HepG2 (cell line): ENCODE results near the gene DOCK9. TPM values are rescaled to one million over a fixed set of nuclear protein-coding genes. Genes with fewer than 3 reads are reported as not detected.

Experiments used
- ATAC-seq: fragments of 200-7000 bp; cut with Tn5 transposase; 3 replicates; pipeline ENCODE4 v1.9.1; 2020; ENCODE audit warnings: mild to moderate bottlenecking, moderate library complexity
- BruUV-seq: library from RNA; stranded (reverse); fragments of 400-500 nt; replicated peaks from 2 replicates; lab custom pipeline; 2021; lab: Mats Ljungman, UMichigan
- CTCF ChIA-PET: fragments of 300-600 bp; formaldehyde crosslinking; extraction: SDS; loops from one replicate; lab custom pipeline; 2021; ENCODE audit warnings: low total read pairs, inconsistent platforms, low intra/inter-chr PET ratio; lab: Yijun Ruan, JAX
- POLR2A ChIA-PET: fragments of 350-600 bp; sonication (Branson Sonifier 250); formaldehyde crosslinking; loops from one replicate; lab custom pipeline; 2020; ENCODE audit warnings: antibody characterized with exemption, inconsistent platforms; lab: Yijun Ruan, JAX
- DNase-seq: peaks from one replicate; pipeline ENCODE4 v3.0.0-alpha.2; 2015; ENCODE audit warnings: low spot score
- FAIRE-seq: peaks from 3 replicates; lab custom pipeline; 2011; peaks lifted over from hg19 to GRCh38; lab: Jason Lieb, UNC
- H2AFZ ChIP-seq: one replicate; pipeline ENCODE4 v1.6.1; 2011; ENCODE audit warnings: low read length, inconsistent platforms
- H3K27ac ChIP-seq: fragments of 300-600 bp; 3 replicates; pipeline ENCODE4 v1.8.0; 2011; ENCODE audit warnings: mixed run types, mild to moderate bottlenecking, mixed read lengths, low read length, inconsistent platforms; ENCODE audit not compliant: insufficient read depth; ENCODE audit errors: extremely low read length
- H3K27me3 ChIP-seq, 2 experiments: fragments of 200-600 bp in 1 of 2; 2 replicates in 1 of 2; 3 replicates in 1 of 2; pipeline versions ENCODE4 v1.6.0 to v1.8.0; 2011; ENCODE audit warnings: low read length in 2 of 2, mild to moderate bottlenecking in 2 of 2, moderate library complexity in 2 of 2, inconsistent platforms in 1 of 2; ENCODE audit not compliant: insufficient read depth in 2 of 2, control insufficient read depth in 1 of 2
- H3K36me3 ChIP-seq, 2 experiments: fragments of 200-600 bp in 1 of 2; replicated peaks in 1 of 2; 2 replicates in 1 of 2; 3 replicates in 1 of 2; pipeline versions ENCODE4 v1.5.1 to v1.8.0; 2011; ENCODE audit warnings: low read length in 2 of 2, inconsistent platforms in 1 of 2; ENCODE audit not compliant: insufficient read depth in 2 of 2, control insufficient read depth in 1 of 2
- H3K4me1 ChIP-seq: 2 replicates; pipeline ENCODE4 v1.5.1; 2012; ENCODE audit warnings: low read length, inconsistent platforms; ENCODE audit not compliant: insufficient read depth
- H3K4me2 ChIP-seq: 2 replicates; pipeline ENCODE4 v1.6.0; 2011; ENCODE audit warnings: low read depth, low read length, inconsistent platforms
- H3K4me3 ChIP-seq, 3 experiments: fragments of 200-600 bp in 1 of 3; sonication (generic), shearing (Covaris generic) in 1 of 3; replicated peaks in 1 of 3; 2 replicates each; pipeline ENCODE4 v1.5.1; 2011 to 2016; ENCODE audit warnings: low read length in 3 of 3, inconsistent platforms in 2 of 3, low read depth in 2 of 3, mild to moderate bottlenecking in 2 of 3, control low read depth in 1 of 3, mixed read lengths in 1 of 3; ENCODE audit not compliant: insufficient read depth in 1 of 3
- H3K79me2 ChIP-seq: one replicate; pipeline ENCODE4 v1.6.1; 2011; ENCODE audit warnings: low read length, inconsistent platforms; ENCODE audit not compliant: insufficient read depth
- H3K9ac ChIP-seq: 2 replicates; pipeline ENCODE4 v1.6.0; 2011; ENCODE audit warnings: mild to moderate bottlenecking, low read depth, low read length, inconsistent platforms; ENCODE audit not compliant: insufficient read depth
- H3K9me3 ChIP-seq: 2 replicates; pipeline ENCODE4 v1.5.1; 2012; ENCODE audit warnings: mild to moderate bottlenecking, low read length
- H4K20me1 ChIP-seq: 2 replicates; pipeline ENCODE4 v1.6.0; 2011; ENCODE audit warnings: inconsistent platforms, mild to moderate bottlenecking, low read length, moderate library complexity; ENCODE audit not compliant: insufficient read depth
- AKNA ChIP-seq: sonication (generic); formaldehyde crosslinking; IDR thresholded peaks from 2 replicates; pipeline ENCODE4 v1.4.0; 2020; ENCODE audit warnings: missing genetic modification reagents, borderline replicate concordance
- CSRNP1 ChIP-seq: sonication (generic); formaldehyde crosslinking; IDR thresholded peaks from 2 replicates; pipeline ENCODE4 v1.8.1; 2023; ENCODE audit warnings: mild to moderate bottlenecking, missing genetic modification reagents
- DMTF1 ChIP-seq: sonication (generic); formaldehyde crosslinking; IDR thresholded peaks from 2 replicates; pipeline ENCODE4 v1.4.0; 2020; ENCODE audit warnings: mild to moderate bottlenecking, missing genetic modification reagents
- FOSL2 ChIP-seq: sonication (generic); formaldehyde crosslinking; IDR thresholded peaks from 2 replicates; pipeline ENCODE4 v1.4.0; 2020; ENCODE audit warnings: missing genetic modification reagents
- HMG20A ChIP-seq: IDR thresholded peaks from 2 replicates; pipeline ENCODE4 v1.6.1; 2016; ENCODE audit warnings: borderline replicate concordance
- KDM3A ChIP-seq: IDR thresholded peaks from 2 replicates; pipeline ENCODE4 v1.6.1; 2018; ENCODE audit warnings: low read depth, missing compliant biosample characterization
- KMT2B ChIP-seq: IDR thresholded peaks from 2 replicates; pipeline ENCODE4 v1.6.1; 2016; ENCODE audit warnings: missing genetic modification reagents, missing compliant biosample characterization
- MED8 ChIP-seq: sonication (generic); formaldehyde crosslinking; IDR thresholded peaks from 2 replicates; pipeline ENCODE4 v1.8.1; 2023; ENCODE audit warnings: mild to moderate bottlenecking, missing genetic modification reagents; ENCODE audit not compliant: insufficient replicate concordance
- MEIS1 ChIP-seq: sonication (generic); formaldehyde crosslinking; IDR thresholded peaks from 2 replicates; pipeline ENCODE4 v1.9.0; 2021; ENCODE audit warnings: mild to moderate bottlenecking, missing genetic modification reagents, moderate library complexity, borderline replicate concordance
- RFX5 ChIP-seq: IDR thresholded peaks from 2 replicates; pipeline ENCODE4 v1.6.1; 2011; ENCODE audit warnings: low read depth, low read length, improper control_type of control experiment
- SKI ChIP-seq: fragments of 450-650 bp; IDR thresholded peaks from one replicate; pipeline ENCODE4 v1.6.1; 2018; ENCODE audit warnings: mild to moderate bottlenecking; ENCODE audit not compliant: partially characterized antibody
- SMARCE1 ChIP-seq: fragments of 450-650 bp; IDR thresholded peaks from 2 replicates; pipeline ENCODE4 v1.6.1; 2017; ENCODE audit warnings: borderline replicate concordance
- ZFP41 ChIP-seq: sonication (generic); formaldehyde crosslinking; IDR thresholded peaks from 2 replicates; pipeline ENCODE4 v1.4.0; 2020; ENCODE audit warnings: mild to moderate bottlenecking, missing genetic modification reagents, borderline replicate concordance
- ZNF83 ChIP-seq: sonication (generic); formaldehyde crosslinking; IDR thresholded peaks from 2 replicates; pipeline ENCODE4 v1.4.0; 2020; ENCODE audit warnings: missing genetic modification reagents, mild to moderate bottlenecking, borderline replicate concordance
- ZNF883 ChIP-seq: sonication (generic); formaldehyde crosslinking; IDR thresholded peaks from 2 replicates; pipeline ENCODE4 v1.5.1; 2020; ENCODE audit warnings: mild to moderate bottlenecking, missing genetic modification reagents; ENCODE audit errors: not compliant biosample characterization
- WGBS: methylation state at CpG from one replicate; pipeline ENCODE4 v1.1.6; 2017; ENCODE audit warnings: low lambda C conversion rate; 5-methylcytosine and 5-hydroxymethylcytosine counted together
- in situ Hi-C: cut with HindIII; loops from 2 replicates; pipeline ENCODE4 v1.10.0; 2017; ENCODE audit warnings: low pct_unique_long_range_greater_than_20kb; ENCODE audit not compliant: extremely low pct_ligation_motif_present
- intact Hi-C: fragments of 100-400 bp; cut with micrococcal nuclease; formaldehyde crosslinking; loops from one replicate; pipeline ENCODE4 v1.10.0; 2022; ENCODE audit not compliant: unreplicated experiment
- polyA plus RNA-seq, 8 experiments: library from polyadenylated mRNA; depleted of rRNA in 3 of 8; stranded (reverse) in 7 of 8; unstranded in 1 of 8; fragments of >200 nt; fragmentation: Illumina TruSeq in 4 of 8; extraction: Trizol in 4 of 8; gene quantifications; 2 replicates each; pipeline versions ENCODE4 v1.2.1 to v1.2.3, GENCODE V29; 2011 to 2016; ENCODE audit warnings: low read depth in 4 of 8, missing spikeins in 1 of 8, mixed read lengths in 1 of 8; ENCODE audit not compliant: insufficient read depth in 1 of 8
- total RNA-seq, 5 experiments: library from RNA; depleted of rRNA; stranded (reverse); fragments of >200 nt; fragmentation: Illumina TruSeq; extraction: Trizol; gene quantifications; 2 replicates each; pipeline ENCODE4 v1.2.3, GENCODE V29; 2016; ENCODE audit warnings: low read depth in 1 of 5

DOCK9 gene
- total and polyA plus RNA-seq, 2 of the 13 experiments (the other 11 are each of a cell fraction or from before 2014, with no cell fraction given): 0.44 to 0.97 TPM

- TF ChIP-seq HMG20A (CRISPR knock-in tag): no peak
- no peak for TF ChIP-seq MED8 (CRISPR knock-in tag)
- TF ChIP-seq KMT2B (CRISPR knock-in tag): no peak
- no peak for TF ChIP-seq DMTF1 (CRISPR knock-in tag)
- no peak for TF ChIP-seq MEIS1 (CRISPR knock-in tag)
- no peak for TF ChIP-seq CSRNP1 (CRISPR knock-in tag)
- TF ChIP-seq, all 625 proteins: peak for 0
Measured at GRCh38 chr13:99004978-99005377, 27.1 kb upstream of the DOCK9 start (continued).

- Histone ChIP-seq H3K79me2 (no peaks in the 10 kb centered on the region), H3K9ac (no peak overlapping the region), H2AFZ (no peak overlapping the region), H3K4me1 (no peaks in the 10 kb centered on the region), H3K27ac (no peak overlapping the region), H3K9me3 (no peaks in the 10 kb centered on the region), H3K4me2 (no peak overlapping the region), H3K36me3 (no peaks in the 10 kb centered on the region), H4K20me1 (no peaks in the 10 kb centered on the region), H3K4me3 (no peak overlapping the region), H3K27me3 (no peaks in the 10 kb centered on the region)
- DNase-seq (no peak), ATAC-seq (no peak), FAIRE-seq (no peak)
- intact Hi-C loops: no loop called here
- WGBS: 24% methylated on average over 3 of the region's 3 CpGs
- no TSS peak for BruUV-seq
- CTCF ChIA-PET: no interaction called here
- in situ Hi-C loops: no loop called here
- POLR2A ChIA-PET: no interaction called here
- TF ChIP-seq SKI: no peak
- no peak for TF ChIP-seq ZNF83
- no peak for TF ChIP-seq FOSL2 (CRISPR knock-in tag)
- no peak for TF ChIP-seq SMARCE1
- TF ChIP-seq AKNA: no peak
- TF ChIP-seq ZFP41 (CRISPR knock-in tag): no peak
- no peak for TF ChIP-seq RFX5
- no peak for TF ChIP-seq ZNF883 (CRISPR knock-in tag)
- TF ChIP-seq KDM3A (CRISPR knock-in tag): no peak
Measured at GRCh38 chr13:99003851-99004471, 26.1 kb upstream of the DOCK9 start.
